Epidermal melanocyte (primary cell): ENCODE results near the gene LDLR.

Source experiments
- DNase-seq: peaks from one replicate; pipeline ENCODE4 v3.0.0; 2011; ENCODE audit warnings: low spot score; ENCODE audit not compliant: insufficient read length

LDLR gene

DNA sequence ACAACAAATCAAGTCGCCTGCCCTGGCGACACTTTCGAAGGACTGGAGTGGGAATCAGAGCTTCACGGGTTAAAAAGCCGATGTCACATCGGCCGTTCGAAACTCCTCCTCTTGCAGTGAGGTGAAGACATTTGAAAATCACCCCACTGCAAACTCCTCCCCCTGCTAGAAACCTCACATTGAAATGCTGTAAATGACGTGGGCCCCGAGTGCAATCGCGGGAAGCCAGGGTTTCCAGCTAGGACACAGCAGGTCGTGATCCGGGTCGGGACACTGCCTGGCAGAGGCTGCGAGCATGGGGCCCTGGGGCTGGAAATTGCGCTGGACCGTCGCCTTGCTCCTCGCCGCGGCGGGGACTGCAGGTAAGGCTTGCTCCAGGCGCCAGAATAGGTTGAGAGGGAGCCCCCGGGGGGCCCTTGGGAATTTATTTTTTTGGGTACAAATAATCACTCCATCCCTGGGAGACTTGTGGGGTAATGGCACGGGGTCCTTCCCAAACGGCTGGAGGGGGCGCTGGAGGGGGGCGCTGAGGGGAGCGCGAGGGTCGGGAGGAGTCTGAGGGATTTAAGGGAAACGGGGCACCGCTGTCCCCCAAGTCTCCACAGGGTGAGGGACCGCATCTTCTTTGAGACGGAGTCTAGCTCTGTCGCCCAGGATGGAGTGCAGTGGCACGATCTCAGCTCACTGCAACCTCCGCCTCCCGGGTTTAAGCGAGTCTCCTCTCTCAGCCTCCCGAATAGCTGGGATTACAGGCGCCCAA is at the start of gene LDLR:
Gene LDLR (plus strand): TSS at position 210 of the 760 bp plus-strand sequence. CDS start 86 bp downstream, at position 296.
- peak; percentile 54 for DNase-seq

DNA sequence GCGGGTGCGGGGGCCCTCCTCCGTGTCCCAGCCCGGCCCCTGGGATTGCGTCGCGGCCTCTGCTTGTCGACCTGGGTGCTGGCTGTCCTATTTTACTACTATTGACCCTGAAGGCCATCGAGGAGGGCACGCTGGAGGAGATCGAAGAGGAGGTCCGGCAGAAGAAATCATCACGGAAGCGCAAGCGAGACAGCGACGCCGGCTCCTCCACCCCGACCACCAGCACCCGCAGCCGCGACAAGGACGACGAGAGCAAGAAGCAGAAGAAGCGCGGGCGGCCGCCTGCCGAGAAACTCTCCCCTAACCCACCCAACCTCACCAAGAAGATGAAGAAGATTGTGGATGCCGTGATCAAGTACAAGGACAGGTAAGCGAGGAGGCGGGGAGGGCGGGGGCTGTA is 48.1 kb upstream of the LDLR start:
- no peak for DNase-seq

DNA sequence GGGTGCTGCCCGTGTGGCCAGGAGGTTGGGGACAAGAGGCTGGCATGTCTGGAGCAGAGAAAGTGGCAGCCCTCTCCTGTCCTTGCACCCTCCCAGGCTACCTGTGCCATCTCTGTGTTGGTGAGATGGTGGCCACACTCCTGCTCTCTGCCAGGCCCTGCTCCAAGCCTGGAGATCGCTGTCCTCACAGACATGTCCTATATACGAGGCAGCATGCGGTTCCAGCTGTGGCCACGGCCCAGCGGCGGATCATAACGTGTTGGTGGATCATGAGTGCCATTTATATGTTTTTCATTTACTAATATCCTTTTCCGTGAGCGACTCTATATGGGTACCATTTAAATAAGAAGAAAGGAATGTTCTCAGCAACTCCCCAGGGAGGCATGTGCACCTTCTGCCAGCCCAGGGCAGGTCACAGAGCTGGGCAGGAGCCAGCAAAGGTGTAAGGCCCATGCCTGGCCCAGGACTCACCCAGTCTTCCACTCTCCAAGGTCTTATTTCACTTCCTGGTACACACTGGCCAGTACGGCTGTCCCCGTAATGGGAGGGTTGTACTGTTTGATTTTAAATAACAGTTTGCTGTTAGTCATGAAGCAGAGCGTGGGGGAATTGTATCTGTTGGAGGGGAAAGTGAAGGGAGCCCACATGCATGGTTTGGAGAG is 47.2 kb upstream of the LDLR start:
- no peak for DNase-seq

DNA sequence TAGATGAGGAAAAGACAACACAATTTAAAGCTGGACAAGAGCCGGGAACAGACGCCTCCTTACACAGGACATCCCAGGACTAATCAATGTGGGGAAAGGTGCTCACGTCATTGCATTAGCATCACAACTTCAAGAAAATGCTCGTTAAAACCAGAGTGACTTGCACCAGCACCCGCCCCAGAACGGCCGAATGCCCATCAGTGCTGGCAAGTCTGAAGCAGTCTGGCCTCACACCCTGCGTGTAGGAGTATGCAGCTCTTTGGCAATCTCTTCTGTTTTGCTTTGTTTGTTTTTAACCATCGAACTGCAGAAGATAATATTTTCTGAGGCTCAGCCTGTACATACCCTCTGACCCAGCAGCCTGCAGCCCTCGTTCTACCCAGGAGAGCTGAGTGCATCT is 44.8 kb upstream of the LDLR start:
- no peak for DNase-seq

DNA sequence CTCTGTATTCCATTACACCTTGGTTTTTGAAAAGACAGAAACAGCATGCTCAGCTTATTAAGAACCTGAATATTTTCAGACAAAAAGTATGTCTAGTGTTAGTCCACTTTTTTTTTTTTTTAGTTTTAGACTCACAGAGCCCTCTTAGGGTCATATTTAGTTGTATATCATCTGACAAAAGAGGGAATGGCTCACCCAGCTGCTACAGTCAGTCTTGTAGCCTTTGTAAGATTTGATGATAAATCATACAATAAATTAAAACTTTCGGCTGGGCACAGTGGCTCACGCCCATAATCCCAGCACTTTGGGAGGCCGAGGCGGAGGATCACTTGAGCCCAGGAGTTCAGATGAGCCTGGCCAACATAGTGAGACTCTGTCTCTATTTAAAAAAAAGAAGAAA is 43.7 kb upstream of the LDLR start:
- no peak for DNase-seq

DNA sequence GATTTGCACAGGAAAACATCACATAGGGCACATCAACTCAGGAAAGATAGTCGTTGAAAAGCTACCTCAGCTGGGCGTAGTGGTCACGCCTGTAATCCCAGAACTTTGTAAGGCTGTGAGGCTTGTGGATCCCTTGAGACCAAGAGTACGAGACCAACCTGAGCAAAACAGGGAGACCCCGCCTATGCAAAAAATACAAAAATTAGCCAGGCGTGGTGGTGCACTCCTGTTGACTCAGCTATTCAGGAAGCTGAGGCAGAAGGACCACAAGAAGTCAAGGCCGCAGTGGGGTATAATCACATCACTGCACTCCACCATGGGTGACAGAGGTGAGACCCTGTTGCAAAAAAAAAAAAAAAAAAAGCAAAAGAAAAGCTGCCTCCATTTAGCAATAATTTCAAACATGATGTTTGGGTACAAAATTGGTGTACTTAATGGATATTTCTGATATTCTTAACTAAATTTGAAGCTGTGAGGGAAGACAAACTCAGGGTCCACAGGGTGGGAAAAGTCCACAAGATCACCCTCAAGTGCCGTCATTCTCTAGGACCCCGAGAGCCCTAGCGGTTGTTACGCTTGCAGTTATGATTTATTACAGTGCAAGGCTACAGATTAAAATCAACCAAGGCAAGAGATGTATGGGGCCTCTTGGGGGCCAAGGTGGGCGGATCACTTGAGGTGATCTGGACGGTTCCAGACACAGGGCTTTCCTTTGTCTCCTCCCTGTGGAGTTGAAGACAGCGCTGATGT is 42.5 kb upstream of the LDLR start:
- DNase-seq: no peak

DNA sequence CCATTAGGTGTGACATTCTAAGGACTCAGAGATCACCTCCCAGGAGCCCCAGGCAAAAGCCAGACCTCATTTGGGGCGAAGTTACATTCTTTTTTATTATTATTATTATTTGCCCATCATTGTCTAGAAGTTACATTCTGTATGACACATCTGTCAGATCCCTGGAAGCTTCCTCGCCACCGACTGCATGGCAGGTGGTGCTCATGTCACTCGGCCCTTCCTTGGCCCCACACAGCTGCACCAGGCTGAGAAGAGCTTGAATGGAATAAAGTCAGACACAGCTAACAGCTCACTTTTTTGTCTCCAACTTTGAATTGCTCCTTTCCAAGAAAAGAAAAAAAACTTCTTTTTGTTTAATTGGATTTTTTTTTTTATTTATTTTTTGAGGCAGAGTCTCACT is 41.4 kb upstream of the LDLR start:
- DNase-seq: no peak

DNA sequence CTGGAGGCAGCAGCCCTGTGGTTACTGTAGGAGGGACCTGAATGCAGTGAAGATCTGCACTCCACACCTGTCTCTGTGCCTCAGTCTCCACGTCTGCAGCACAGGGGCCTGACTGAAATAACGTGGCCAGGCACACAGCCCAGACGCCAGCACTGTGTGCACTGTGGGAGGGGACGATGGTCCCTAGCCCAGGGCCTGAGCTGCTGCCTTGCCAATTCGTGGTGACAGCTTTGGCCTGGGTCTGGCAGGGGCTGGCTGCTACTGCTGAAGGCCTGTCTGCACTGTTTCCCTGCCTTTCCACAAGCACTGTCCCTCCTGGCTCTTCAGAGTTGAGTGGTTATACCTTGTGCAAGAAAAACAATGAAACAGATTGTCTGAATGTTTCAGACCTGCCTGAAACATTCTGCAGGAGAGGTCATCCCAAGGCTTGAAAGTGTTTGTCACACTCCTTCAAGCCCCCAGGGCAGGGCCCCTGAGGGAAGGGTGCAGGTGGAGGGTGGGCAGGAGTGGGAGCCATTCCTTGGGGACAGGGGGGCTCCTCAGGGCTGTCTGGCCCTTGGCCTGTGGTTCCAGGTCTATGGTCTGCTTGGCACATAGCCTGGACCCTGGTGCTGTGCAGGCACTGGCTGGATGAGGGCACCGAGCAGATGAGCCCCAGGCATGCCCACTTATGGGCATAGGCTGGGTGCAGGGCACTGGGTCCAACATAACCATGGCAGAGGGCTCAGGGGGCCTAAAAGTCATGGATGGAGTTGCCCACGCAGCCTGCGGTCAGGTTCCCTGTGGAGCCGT is 38.7 kb upstream of the LDLR start:
- DNase-seq: no peak

DNA sequence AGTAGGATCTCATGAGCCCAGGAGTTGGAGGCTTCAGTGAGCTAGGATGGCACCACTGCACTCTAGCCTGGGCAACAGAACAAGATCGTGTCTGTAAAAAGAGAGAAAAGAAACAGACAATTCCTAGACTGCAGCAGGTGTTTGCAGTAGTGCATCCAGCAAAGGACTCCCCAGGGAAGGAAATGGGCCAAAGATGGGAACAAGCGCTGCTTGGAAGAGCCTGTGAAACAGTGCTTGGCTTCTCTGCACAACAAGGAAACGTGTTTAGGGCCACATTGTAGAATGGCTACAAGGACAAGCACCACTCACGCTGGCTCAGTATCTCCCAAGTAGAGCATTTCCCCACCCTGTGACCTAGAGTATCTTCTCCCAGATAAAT is 35.5 kb upstream of the LDLR start:
- DNase-seq: no peak

DNA sequence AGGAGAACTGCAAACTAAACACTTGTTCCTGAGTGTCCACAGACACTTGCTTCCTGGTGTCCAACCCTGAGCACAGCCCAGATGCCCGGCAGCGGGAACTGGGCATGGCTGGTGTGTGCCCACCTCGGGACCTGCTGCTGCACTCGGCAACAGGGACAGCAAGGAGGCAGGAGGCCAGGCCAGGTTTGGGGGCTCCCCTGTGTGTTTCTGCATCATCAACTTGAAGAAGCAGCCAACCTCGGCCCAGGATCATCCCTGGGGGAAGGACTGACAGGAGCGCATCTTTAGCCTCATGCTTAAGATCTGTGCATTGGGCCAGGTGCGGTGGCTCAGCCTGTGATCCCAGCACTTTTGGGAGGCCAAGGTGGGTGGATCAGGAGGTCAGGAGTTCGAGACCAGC is 35.1 kb upstream of the LDLR start:
- DNase-seq: no peak

DNA sequence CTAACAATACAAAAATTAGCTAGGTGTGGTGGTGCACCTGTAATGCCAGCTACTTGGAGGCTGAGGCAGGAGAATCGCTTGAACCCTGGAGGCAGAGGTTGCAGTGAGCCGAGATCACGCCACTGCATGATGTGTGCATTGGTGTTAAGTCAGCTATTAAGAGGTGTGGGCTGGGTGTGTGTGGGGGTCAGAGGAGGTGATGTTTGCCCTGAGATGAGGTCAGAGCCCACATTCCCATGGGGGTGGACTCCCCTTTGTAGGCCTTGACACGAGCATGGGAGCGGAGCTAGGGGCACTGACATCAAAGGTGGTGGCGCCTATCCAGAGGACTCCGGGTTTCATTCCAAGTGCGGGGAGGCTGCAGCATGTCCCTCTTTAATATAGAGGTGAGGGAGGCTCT is 34.6 kb upstream of the LDLR start:
- no peak for DNase-seq

DNA sequence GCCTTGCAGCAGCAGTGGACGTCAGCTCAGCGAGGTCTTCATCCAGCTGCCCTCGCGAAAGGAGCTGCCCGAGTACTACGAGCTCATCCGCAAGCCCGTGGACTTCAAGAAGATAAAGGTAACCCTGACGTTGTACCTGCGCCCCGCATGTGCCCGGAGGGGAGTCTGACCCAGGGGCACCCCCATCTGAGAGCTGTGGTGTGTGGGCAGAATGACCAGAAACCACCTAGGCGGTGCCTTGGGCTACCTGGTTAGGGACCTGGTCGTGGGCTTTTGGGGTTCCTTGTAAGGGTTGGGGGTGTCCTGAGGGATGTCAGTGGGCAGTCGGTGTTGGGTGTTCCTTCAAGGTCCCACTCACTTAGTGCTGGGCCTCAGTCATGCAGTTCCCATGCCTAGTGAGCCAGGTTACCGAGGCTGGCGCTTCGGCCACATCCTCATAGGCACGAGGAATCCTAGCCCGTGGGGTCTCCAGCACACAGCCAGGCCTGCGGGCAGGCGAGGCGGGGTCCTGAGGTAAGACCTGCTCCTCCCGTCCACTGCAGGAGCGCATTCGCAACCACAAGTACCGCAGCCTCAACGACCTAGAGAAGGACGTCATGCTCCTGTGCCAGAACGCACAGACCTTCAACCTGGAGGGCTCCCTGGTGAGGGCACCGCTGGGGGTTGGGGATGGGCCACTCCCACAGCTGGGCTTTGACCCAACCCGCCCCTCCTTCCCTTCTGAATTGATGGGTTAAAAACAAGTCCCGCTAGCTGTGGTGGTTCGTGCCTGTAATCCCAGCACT is 30.8 kb upstream of the LDLR start:
- DNase-seq: no peak

DNA sequence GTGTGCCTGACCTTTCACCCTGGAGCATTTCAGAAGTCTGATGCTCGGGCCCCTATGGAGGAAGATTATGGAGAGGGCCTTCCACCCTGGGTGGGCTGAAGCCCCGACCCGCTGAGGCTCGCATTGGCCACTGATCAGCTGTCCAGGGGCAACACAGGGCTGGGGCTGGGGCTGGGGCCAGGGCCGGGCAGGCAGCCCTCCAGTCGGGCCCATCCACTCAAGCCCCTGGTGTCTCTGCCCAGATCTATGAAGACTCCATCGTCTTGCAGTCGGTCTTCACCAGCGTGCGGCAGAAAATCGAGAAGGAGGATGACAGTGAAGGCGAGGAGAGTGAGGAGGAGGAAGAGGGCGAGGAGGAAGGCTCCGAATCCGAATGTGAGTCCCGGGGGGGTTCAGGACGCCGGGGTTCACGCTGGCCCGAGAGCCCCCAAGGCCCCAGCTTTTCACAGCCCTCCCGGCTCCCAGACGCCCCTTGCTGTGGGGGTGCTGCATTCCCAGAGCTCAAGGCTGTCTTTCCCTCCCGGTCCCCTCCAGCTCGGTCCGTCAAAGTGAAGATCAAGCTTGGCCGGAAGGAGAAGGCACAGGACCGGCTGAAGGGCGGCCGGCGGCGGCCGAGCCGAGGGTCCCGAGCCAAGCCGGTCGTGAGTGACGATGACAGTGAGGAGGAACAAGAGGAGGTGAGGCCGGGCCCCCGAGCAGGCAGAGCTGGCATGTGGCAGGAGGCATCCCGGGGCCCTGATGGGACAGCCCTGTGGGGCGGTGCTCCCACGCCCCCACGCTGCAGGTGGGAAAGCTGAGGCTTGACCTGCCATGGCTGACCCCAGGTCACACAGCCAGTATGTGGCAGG is 29.5 kb upstream of the LDLR start:
- DNase-seq: no peak

DNA sequence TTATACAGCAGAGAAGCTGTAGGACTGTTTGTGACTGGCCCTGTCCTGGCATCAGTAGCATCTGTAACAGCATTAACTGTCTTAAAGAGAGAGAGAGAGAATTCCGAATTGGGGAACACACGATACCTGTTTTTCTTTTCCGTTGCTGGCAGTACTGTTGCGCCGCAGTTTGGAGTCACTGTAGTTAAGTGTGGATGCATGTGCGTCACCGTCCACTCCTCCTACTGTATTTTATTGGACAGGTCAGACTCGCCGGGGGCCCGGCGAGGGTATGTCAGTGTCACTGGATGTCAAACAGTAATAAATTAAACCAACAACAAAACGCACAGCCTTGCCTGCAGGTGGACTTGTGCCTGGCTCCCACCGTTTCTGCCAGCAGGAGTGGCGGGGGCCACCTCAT is 27.3 kb upstream of the LDLR start:
- DNase-seq: no peak

DNA sequence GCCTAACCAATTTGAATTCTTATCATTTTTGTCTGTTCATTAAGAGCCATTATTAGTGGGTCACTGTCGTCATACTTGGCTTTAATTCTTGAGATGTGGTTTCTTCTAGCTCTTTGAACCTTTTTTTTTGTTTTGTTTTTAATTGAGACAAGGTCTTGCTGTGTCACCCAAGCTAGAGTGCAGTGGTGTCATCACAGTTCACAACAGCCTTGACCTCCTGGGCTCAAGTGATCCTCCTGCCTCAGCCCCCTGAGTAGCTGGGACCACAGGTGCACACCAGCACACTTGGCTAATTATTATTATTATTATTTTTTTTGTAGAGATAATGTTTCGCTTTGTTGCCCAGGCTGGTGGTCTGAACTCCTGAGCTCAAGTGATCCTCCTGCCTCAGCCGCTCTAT is 25.8 kb upstream of the LDLR start:
- no peak for DNase-seq

DNA sequence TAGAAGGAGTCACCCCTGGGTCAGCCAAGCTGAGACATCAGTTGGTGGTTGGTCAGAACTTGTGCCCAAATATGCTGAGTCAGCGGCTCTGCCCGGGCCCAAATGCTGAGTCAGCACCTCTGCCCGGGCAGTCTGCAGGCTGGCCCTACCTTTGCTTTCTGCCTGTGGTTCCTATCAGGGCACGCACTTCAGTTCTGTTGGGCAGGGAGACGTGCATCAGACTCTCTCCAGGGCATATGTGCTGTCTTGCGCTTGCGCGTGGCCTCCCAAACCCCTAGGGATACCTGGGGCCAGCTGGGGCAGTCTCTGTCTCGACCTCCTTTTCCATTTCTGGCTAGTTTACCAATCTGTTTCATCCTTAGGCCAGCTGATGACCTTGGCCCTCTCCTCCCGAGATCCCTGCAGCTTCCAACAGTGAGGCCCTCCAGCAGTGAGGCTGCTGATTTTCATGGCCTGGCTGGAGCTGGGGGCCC is 24.4 kb upstream of the LDLR start:
- DNase-seq: peak; percentile 7

DNA sequence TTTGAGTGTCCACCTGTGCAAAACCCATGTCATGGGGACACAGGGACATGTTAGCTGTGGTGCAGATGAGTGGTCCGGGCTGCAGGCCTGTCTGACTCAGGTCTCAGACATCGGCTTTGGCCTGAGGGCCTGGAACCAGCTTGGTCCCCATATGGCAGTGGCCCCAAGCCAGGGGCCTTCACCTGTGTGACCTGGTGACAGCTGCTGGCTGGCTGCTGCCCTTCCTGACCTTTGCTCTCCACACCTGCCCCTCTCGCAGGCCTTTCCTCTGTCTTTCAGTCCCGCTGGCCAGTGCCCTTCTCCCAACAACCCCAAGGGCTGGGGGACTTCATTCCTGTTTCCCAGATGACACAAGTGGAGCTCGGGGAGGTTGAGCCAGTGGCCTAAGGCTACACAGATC is 22.9 kb upstream of the LDLR start:
- DNase-seq: peak; percentile 9

DNA sequence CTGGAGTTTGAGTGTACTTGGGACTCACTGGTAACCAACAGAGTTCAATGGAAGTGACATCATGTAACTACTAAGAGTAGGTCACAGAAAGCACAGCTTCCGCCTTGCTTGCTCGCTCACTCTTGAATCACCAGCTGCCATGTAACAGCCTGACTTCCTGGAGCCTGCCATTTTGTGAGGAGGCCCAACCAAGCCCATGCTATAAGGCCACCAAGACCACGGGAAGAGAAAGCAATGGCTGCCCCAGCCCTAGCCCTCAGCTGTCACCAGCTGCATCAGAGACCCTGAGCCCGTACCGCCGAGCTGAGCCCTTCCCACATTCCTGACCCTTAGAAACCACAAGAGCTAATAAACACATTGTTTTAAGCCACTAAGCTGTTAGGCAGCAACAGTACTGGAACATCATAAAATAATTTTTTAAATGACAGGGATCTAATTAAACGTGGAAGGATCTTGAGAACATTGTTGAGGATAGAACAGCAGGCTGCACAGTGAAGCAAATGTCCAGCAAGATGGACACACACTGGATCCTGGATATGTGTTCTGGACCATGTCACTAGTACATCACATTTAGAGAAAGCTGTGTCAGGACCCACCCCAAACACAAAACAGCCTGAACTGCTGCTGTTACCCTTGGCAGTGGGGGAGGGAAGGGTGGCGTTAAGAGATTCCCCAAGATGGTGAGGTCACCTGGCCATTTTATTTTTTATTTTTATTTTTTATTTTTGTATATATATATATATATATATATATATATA is 21.7 kb upstream of the LDLR start:
- DNase-seq: peak; percentile 8

DNA sequence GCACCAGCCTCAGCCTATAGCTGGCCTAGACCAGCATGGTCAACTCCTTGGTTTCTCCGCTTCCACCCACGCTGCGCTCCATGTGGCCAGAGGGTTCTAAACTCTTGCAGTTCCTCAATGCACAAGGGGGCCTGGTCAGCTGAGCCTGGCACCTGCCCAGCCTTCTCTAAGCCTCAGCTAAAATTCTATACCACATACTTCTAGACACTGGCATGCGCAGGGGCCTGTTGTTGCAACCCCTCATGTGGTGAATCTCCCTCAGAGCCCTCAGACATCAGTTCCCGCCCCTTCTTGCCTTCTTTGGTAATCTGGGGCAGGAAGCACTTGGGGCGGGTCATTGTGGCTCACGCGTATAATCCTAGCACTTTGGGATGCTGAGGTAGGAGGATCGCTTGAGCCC is 19.7 kb upstream of the LDLR start:
- no peak for DNase-seq
